Right kidney (tissue), 9 donors: Measurements from ENCODE around the gene MUC5B.
"Not testable (repeated sequence)": the region's sequence is repeated elsewhere in the genome, so short reads cannot be mapped to it uniquely, and the experiment has no call there.

Experiments
- DNase-seq: peaks from one replicate; pipeline ENCODE4 v3.0.0-alpha.2; 2016
- long read RNA-seq, 8 donors: transcript quantifications; one replicate each; lab custom pipeline, GENCODE V29; 2026

MUC5B gene
- long read RNA-seq, donor 1, result 0 reads
- long read RNA-seq, donor 2, result 0 reads
- long read RNA-seq, donor 3, result 0 reads
- long read RNA-seq, donor 4, result 0 reads
- long read RNA-seq, donor 5, result 0 reads
- long read RNA-seq, donor 6, result 0 reads
- long read RNA-seq, donor 7, result 0 reads
- long read RNA-seq, donor 8, result 0 reads

DNA sequence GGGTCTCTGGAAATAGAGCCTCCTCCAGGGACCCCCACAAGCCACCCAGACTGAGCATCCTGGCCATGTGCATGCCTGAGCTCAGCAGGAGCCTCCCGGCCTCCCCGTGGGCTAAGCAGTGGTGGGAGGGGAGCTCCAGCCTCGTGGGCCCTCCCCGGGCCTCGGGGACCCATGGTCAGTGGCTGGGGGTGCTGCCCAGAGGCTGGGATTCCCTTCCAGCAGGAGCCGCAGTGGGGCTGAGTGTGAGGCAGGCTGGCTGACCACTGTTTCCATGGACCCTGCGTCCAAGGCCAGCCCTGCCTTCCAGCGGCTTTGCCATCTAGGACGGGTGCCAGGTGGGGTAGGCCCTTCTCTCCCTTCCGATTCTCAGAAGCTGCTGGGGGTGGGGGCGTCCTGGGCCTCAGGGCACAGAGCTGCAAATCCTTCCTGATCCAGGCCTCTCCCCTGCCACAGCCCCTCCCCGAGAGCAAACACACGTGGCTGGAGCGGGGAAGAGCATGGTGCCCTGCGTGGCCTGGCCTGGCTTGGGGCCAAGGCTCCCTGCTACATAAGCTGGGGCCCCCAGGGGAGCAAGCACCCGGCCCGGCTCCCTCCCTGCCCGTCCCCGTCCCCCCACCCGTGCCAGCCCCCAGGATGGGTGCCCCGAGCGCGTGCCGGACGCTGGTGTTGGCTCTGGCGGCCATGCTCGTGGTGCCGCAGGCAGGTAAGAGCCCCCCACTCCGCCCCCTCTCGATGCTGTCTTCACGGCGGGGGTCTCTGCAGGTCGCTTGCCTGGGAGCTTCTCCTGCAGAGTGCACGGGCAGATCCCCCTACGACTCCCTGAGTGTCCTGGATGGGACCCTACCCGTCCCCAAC lies at the start of gene MUC5B:
MUC5B (plus strand) TSS at position 576 of the 855 bp plus-strand sequence; CDS start at position 634, 58 bp downstream.
- DNase-seq, result no peak

DNA sequence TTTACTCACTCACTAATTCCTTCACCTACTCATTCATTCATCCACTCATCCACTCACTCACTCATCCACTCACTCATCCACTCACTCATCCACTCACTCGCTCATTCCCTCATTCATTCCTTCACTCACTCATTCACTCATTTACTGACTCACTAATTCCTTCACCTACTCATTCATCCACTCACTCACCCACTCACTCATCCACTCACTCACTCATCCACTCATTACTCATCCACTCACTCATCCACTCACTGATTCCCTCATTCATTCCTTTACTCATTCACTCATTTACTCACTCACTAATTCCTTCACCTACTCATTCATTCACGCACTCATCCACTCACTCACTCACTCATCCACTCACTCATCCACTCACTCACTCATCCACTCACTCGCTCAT lies 49.5 kb upstream of the MUC5B start:
- not testable (repeated sequence) for DNase-seq

DNA sequence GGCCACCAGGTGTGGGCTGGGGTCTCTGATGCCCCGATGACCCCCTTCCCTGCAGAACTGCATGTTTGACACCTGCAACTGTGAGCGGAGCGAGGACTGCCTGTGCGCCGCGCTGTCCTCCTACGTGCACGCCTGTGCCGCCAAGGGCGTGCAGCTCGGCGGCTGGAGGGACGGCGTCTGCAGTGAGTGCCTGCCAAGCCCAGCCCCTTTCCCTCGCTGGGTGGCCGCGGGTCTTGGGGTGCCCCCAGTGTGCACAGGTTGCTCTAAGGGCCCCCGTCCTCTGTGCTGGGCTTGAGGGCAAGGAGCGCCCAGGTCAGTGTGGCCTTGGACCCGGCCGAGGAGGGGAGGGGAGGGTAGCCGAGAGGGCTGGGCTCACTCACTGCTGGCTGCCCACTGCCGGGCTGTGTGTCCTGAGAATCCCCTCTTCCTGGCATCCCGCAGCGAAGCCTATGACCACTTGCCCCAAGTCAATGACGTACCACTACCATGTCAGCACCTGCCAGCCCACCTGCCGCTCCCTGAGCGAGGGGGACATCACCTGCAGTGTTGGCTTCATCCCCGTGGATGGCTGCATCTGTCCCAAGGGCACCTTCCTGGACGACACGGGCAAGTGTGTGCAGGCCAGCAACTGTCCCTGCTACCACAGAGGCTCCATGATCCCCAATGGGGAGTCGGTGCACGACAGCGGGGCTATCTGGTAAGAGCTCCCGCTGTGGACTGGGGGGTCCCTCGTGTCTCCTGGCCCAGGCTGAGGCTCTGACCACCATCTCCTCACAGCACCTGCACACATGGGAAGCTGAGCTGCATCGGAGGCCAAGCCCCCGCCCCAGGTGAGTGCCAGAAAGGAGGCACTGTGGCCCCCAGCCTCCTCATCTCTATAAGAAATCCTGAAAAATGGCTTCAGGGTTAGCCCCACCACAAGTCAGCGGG lies 48.2 kb upstream of the MUC5B start:
- DNase-seq, result no peak

- DNase-seq, result no peak
These were observed 47.2 kb upstream of the MUC5B start for GRCh38 chr11:1175461-1176223.

DNA sequence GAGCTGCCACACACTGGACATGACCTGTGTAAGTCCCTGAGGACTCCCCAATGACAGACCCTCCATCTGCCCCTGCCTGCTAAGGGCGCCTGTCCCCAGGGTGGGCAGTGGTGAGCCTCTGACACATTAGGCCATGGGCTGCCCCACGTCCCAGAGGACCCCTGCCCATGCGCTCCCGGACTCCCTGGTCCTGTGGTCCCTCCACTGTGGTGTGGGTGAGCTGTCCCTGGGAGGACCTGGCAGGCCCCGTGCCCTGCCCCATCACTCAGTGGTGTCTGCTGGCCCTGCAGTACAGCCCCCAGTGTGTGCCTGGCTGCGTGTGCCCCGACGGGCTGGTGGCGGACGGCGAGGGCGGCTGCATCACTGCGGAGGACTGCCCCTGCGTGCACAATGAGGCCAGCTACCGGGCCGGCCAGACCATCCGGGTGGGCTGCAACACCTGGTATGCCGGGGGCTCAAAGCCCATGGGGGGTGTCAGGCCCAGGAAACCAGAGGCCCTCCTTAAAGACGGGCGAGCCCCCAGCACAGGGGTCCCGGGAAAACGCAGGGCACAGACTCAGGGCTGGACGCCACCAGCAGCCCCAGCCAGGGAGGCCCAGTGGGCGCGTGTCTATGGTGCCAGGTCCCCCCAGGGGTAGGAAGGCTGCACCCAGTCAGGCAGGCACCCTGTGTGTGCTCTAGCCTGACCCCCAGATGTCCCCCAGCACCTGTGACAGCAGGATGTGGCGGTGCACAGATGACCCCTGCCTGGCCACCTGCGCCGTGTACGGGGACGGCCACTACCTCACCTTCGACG lies 46.4 kb upstream of the MUC5B start:
- DNase-seq, result no peak

DNA sequence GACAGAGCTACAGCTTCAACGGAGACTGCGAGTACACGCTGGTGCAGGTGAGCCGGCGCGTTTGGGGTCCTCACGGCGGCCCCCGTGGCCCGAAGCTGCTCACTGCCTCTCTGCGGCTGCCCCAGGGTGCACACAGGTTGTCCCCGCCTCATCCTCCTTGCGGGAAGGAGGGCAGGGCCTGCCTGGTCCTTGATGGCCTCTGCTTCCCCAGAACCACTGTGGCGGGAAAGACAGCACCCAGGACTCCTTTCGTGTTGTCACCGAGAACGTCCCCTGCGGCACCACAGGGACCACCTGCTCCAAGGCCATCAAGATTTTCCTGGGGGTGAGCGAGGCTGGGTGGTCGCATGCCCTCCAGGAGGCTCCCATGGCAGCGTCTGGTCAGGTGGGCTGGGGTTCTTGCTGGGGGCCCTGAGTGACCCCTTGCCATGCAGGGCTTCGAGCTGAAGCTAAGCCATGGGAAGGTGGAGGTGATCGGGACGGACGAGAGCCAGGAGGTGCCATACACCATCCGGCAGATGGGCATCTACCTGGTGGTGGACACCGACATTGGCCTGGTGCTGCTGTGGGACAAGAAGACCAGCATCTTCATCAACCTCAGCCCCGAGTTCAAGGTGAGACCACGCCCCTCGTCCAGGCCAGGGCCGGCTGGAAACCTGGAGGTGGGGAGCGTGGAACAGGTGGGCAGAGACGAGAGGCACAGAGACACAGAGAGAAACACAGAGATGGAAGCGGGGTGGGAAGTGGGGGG lies 45.7 kb upstream of the MUC5B start:
- DNase-seq, result no peak

DNA sequence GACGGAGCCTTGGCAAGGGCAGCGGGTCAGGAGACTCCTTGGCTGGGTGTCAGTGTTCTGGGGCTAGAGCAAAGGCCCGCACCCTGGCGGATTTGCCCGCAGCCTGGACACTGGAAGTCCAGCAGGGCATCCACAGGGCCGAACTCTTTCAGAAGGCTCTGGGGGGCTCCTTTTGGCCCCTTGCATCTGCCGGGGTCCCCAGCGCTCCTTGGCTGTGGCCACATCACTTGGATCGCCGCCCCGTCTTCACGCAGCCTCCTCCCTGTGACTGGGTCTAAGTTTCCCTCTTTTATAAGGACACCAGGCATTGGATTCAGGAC lies 45.1 kb upstream of the MUC5B start:
- no peak for DNase-seq

- DNase-seq, result no peak
These were observed 44.5 kb upstream of the MUC5B start for GRCh38 chr11:1178201-1178885.

DNA sequence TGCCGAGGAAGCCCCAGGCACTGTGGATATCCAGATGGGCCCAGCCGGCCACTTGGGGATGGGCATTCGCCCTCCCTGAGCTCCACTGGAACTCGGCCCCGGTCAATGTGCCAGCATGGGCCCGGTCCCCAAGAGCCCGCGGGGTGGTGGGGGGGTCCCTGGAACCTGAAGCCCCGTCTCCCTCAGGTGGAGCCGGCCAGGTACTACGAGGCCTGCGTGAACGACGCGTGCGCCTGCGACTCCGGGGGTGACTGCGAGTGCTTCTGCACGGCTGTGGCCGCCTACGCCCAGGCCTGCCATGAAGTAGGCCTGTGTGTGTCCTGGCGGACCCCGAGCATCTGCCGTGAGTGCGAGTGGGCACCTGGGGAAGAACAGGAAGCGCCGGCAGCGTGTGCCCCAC lies 44.0 kb upstream of the MUC5B start:
- no peak for DNase-seq

DNA sequence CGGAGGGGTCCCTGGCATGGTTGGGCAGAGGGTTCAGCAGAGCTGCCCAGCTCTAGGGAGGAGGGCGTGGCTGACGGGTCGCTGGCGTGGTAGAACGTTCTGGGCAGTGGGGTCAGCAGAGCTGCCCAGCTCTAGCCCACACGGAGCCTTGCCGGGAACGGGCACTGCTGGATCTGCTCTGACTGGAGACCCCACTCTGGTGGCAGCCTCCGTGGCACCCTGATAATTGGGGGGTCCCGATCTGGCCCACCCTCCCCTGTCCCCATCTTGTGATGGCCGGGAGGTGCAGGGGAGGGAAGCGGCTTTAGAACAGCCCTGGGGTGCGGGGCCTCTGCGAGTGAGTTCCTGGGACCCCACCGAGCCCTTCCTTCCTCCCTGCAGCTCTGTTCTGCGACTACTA lies 43.2 kb upstream of the MUC5B start:
- DNase-seq, result no peak

GRCh38 chr11:1180171-1180570 lies 42.7 kb upstream of the MUC5B start:
- DNase-seq, result no peak

DNA sequence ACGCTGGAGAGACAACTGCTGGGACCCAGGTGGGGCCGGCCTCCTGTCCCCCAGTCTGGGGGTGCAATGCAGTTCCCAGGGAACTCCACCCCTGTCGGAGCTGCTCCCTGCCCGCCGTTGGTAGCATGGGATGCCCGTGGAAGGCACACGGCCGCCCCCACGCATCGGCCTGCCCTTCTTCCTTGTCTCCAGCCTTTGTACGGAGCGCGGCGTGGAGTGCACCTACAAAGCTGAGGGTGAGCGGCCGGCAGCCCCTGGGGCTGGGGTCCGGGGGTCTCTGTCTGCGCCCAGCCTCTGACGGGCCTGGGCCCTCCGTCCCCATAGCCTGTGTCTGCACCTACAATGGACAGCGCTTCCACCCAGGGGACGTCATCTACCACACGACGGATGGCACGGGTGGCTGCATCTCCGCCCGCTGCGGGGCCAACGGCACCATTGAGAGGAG lies 41.9 kb upstream of the MUC5B start:
- DNase-seq, result no peak

DNA sequence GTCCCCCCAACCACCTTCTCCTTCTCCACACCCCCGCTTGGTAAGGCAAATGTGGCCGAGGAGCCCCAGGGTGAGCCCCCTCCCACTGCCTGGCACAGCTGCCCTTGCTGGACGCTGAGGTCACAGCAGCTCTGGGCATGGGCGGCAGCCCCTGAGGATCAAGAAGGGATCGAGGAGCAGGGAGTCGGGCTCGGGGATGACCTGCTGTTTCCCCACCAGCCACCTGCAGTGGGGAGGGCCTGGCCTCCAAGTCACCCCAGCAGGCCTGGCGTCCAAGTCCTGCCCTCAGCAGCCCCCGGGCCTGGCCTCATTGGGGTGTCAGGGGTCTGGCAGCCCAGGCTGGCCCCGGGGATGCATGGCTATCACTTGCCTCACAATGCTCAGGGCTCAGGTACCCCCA lies 41.4 kb upstream of the MUC5B start:
- no peak for DNase-seq

- no peak for DNase-seq
These were observed 40.9 kb upstream of the MUC5B start for GRCh38 chr11:1181853-1182535.

- DNase-seq, result not testable (repeated sequence)
These were observed 38.7 kb upstream of the MUC5B start for GRCh38 chr11:1184139-1184538.

DNA sequence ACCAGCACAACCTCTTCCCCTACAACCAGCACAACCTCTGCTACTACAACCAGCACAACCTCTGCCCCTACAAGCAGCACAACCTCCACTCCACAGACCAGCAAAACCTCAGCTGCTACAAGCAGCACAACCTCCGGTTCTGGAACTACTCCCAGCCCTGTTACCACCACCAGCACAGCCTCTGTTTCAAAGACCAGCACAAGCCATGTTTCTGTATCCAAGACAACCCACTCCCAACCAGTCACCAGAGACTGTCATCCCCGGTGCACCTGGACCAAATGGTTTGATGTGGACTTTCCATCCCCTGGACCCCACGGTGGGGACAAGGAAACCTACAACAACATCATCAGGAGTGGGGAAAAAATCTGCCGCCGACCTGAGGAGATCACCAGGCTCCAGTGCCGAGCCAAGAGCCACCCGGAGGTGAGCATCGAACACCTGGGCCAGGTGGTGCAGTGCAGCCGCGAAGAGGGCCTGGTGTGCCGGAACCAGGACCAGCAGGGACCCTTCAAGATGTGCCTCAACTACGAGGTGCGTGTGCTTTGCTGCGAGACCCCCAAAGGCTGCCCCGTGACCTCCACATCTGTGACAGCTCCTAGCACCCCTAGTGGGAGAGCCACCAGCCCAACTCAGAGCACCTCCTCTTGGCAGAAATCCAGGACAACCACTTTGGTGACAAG lies 34.3 kb upstream of the MUC5B start:
- DNase-seq, result not testable (repeated sequence)

DNA sequence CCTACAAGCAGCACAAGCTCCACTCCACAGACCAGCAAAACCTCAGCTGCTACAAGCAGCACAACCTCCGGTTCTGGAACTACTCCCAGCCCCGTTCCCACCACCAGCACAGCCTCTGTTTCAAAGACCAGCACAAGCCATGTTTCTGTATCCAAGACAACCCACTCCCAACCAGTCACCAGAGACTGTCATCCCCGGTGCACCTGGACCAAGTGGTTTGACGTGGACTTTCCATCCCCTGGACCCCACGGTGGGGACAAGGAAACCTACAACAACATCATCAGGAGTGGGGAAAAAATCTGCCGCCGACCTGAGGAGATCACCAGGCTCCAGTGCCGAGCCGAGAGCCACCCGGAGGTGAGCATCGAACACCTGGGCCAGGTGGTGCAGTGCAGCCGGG lies 33.0 kb upstream of the MUC5B start:
- not testable (repeated sequence) for DNase-seq

- not testable (repeated sequence) for DNase-seq
These were observed 30.9 kb upstream of the MUC5B start for GRCh38 chr11:1191786-1192470.
